Mesenchymal stem cell (in vitro differentiated cells and primary cell): ENCODE data around the gene POLDIP3.

Source experiments
- DNase-seq: peaks from one replicate; pipeline ENCODE4 v3.0.0-alpha.2; 2013
- H2AFZ ChIP-seq: one replicate; pipeline ENCODE4 v1.6.1; 2013; ENCODE audit warnings: low read depth, mild to moderate bottlenecking, control low read depth, inconsistent platforms, low read length, moderate library complexity
- H2AK5ac ChIP-seq: 2 replicates; pipeline ENCODE4 v1.6.1; 2013; ENCODE audit warnings: low read length, moderate library complexity, mild to moderate bottlenecking, inconsistent platforms; ENCODE audit not compliant: severe bottlenecking
- H2BK120ac ChIP-seq: one replicate; pipeline ENCODE4 v1.6.1; 2013; ENCODE audit warnings: low read depth, mild to moderate bottlenecking, inconsistent platforms, low read length, moderate library complexity
- H2BK12ac ChIP-seq, 2 experiments: one replicate each; pipeline ENCODE4 v1.6.1; 2013; ENCODE audit warnings: inconsistent platforms in 2 of 2, low read length in 2 of 2, mild to moderate bottlenecking in 2 of 2, moderate library complexity in 2 of 2, control low read depth in 1 of 2
- H2BK15ac ChIP-seq: one replicate; pipeline ENCODE4 v1.6.1; 2013; ENCODE audit warnings: mild to moderate bottlenecking, low read depth, inconsistent platforms; ENCODE audit not compliant: poor library complexity, severe bottlenecking
- H2BK5ac ChIP-seq: 2 replicates; pipeline ENCODE4 v1.6.1; 2013; ENCODE audit warnings: low read depth, mild to moderate bottlenecking, low read length, control low read depth, inconsistent platforms; ENCODE audit not compliant: poor library complexity, severe bottlenecking
- H3K14ac ChIP-seq, 2 experiments: one replicate each; pipeline ENCODE4 v1.6.1; 2013; ENCODE audit warnings: inconsistent platforms in 2 of 2, low read length in 2 of 2, control low read depth in 1 of 2, mild to moderate bottlenecking in 1 of 2, moderate library complexity in 1 of 2
- H3K18ac ChIP-seq, 2 experiments: one replicate each; pipeline ENCODE4 v1.6.1; 2013; ENCODE audit warnings: inconsistent platforms in 2 of 2, low read length in 2 of 2, control low read depth in 1 of 2, low read depth in 1 of 2, mild to moderate bottlenecking in 1 of 2
- H3K23ac ChIP-seq, 2 experiments: one replicate each; pipeline ENCODE4 v1.6.1; 2013; ENCODE audit warnings: inconsistent platforms in 2 of 2, low read length in 2 of 2, mild to moderate bottlenecking in 2 of 2, moderate library complexity in 2 of 2, control low read depth in 1 of 2
- H3K27ac ChIP-seq: 2 replicates; pipeline ENCODE4 v1.5.1; 2013; ENCODE audit warnings: mild to moderate bottlenecking, moderate library complexity, low read length, control low read depth, inconsistent platforms; ENCODE audit not compliant: poor library complexity, severe bottlenecking
- H3K27me3 ChIP-seq, 2 experiments: 2 replicates each; pipeline versions ENCODE4 v1.6.1 to v1.7.0; 2013; ENCODE audit warnings: low read length in 2 of 2, mild to moderate bottlenecking in 2 of 2, moderate library complexity in 2 of 2, control low read depth in 1 of 2, inconsistent platforms in 1 of 2; ENCODE audit not compliant: control insufficient read depth in 1 of 2, insufficient read depth in 1 of 2
- H3K36me3 ChIP-seq, 2 experiments: 2 replicates each; pipeline versions ENCODE4 v1.6.1 to v1.7.0; 2013; ENCODE audit warnings: low read length in 2 of 2, control low read depth in 1 of 2, inconsistent platforms in 1 of 2, low read depth in 1 of 2, mild to moderate bottlenecking in 1 of 2; ENCODE audit not compliant: insufficient read depth in 2 of 2, control insufficient read depth in 1 of 2
- H3K4ac ChIP-seq, 2 experiments: one replicate each; pipeline ENCODE4 v1.6.1; 2013; ENCODE audit warnings: inconsistent platforms in 2 of 2, low read length in 2 of 2, mild to moderate bottlenecking in 2 of 2, moderate library complexity in 2 of 2, control low read depth in 1 of 2, low read depth in 1 of 2
- H3K4me1 ChIP-seq: 2 replicates; pipeline ENCODE4 v1.6.1; 2013; ENCODE audit warnings: low read depth, low read length, control low read depth; ENCODE audit not compliant: control insufficient read depth, insufficient read depth
- H3K4me2 ChIP-seq: 2 replicates; pipeline ENCODE4 v1.6.1; 2013; ENCODE audit warnings: low read length, mild to moderate bottlenecking, inconsistent platforms; ENCODE audit not compliant: poor library complexity, severe bottlenecking
- H3K4me3 ChIP-seq, 2 experiments: 2 replicates each; pipeline versions ENCODE4 v1.5.1 to v1.7.0; 2013; ENCODE audit warnings: low read length in 2 of 2, mild to moderate bottlenecking in 2 of 2, control low read depth in 1 of 2, low read depth in 1 of 2; ENCODE audit not compliant: insufficient read depth in 1 of 2
- H3K79me1 ChIP-seq: replicated peaks from 2 replicates; pipeline ENCODE4 v1.6.1; 2013; ENCODE audit warnings: mild to moderate bottlenecking, control low read depth, low read length, inconsistent platforms; ENCODE audit not compliant: poor library complexity, severe bottlenecking
- H3K9ac ChIP-seq: 2 replicates; pipeline ENCODE4 v1.7.0; 2013; ENCODE audit warnings: mild to moderate bottlenecking, low read length, moderate library complexity
- H3K9me3 ChIP-seq: 2 replicates; pipeline ENCODE4 v1.7.0; 2013; ENCODE audit warnings: mild to moderate bottlenecking, low read length; ENCODE audit not compliant: control insufficient read depth
- H4K8ac ChIP-seq: one replicate; pipeline ENCODE4 v1.6.1; 2013; ENCODE audit warnings: inconsistent platforms, mild to moderate bottlenecking, low read length, moderate library complexity
- H4K91ac ChIP-seq: one replicate; pipeline ENCODE4 v1.6.1; 2013; ENCODE audit warnings: mild to moderate bottlenecking, low read length, inconsistent platforms
- WGBS: methylation state at CpG from one replicate; pipeline ENCODE4 v1.1.7; 2013; ENCODE audit warnings: mixed read lengths; 5-methylcytosine and 5-hydroxymethylcytosine counted together

Gene POLDIP3

GRCh38 chr22:42630211-42630610 lies 15.5 kb upstream of the POLDIP3 start:
- 97% methylated on average over 18 of the region's 18 CpGs for WGBS
- DNase-seq, result no peak

DNA sequence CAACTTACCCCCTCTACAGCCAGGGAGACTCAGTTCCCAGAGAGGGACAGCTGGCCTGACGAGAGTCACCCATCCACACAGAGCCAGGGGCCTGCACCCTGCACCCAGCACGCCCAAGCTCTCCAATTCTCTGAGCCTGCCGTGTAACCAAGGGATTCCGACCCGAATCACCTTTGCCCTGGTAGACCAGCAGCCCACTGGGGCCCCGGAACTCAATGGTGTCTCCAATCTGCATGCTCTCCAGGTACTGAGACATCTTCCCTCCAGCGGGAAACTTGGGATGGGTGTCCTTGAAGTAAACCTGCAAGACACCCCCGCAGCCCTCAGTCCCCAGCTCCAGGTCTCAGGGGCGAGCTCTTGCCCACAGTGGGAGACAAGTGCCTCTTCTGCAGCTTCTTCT lies 13.3 kb upstream of the POLDIP3 start:
- Histone ChIP-seq H3K27me3 (no peaks in the 10 kb centered on the region), H3K4ac (no peak overlapping the region), H3K4me2 (no peak overlapping the region), H2BK12ac (no peak overlapping the region), H3K4me1 (peaks cover 33% of the 10 kb centered on the region), H3K27ac (no peak overlapping the region), H3K23ac (no peak overlapping the region), H2AFZ (no peak overlapping the region), H3K4me3 (no peak overlapping the region), H2AK5ac (no peak overlapping the region), H4K8ac (no peak overlapping the region), H3K79me1 (peaks cover 65% of the 10 kb centered on the region), H2BK5ac (no peak overlapping the region), H2BK120ac (no peak overlapping the region), H3K9me3 (no peaks in the 10 kb centered on the region), H3K18ac (no peak overlapping the region), H2BK15ac (no peak overlapping the region), H3K14ac (no peak overlapping the region), H3K9ac (no peak overlapping the region), H3K36me3 (peaks cover 91 to 92% of the 10 kb centered on the region in 2 experiments), H4K91ac (no peak overlapping the region)
- DNase-seq, result no peak
- 98% methylated on average over 9 of the region's 9 CpGs for WGBS

More at GRCh38 chr22:42630211-42630610, 15.5 kb upstream of the POLDIP3 start:
- no peak overlapping the region for H3K4me3 ChIP-seq
- no peak overlapping the region for H3K14ac ChIP-seq
- H3K9ac ChIP-seq, result no peak overlapping the region
- no peak overlapping the region for H3K4me2 ChIP-seq
- no peak overlapping the region for H3K4ac ChIP-seq
- H3K18ac ChIP-seq, result no peak overlapping the region
- no peak overlapping the region for H4K8ac ChIP-seq
- H2BK12ac ChIP-seq, result no peak overlapping the region
- H3K36me3 ChIP-seq, result peaks cover 81 to 83% of the 10 kb centered on the region in 2 experiments
- no peak overlapping the region for H2AK5ac ChIP-seq
- H2BK15ac ChIP-seq, result no peak overlapping the region
- H3K79me1 ChIP-seq, result peaks cover 59% of the 10 kb centered on the region
- H2BK5ac ChIP-seq, result no peak overlapping the region
- no peak overlapping the region for H4K91ac ChIP-seq
- no peak overlapping the region for H2BK120ac ChIP-seq
- H3K9me3 ChIP-seq, result no peaks in the 10 kb centered on the region
- H3K4me1 ChIP-seq, result peaks cover 26% of the 10 kb centered on the region
- no peak overlapping the region for H2AFZ ChIP-seq
- no peak overlapping the region for H3K23ac ChIP-seq
- H3K27me3 ChIP-seq, result no peaks in the 10 kb centered on the region
- no peak overlapping the region for H3K27ac ChIP-seq

- Histone ChIP-seq H3K9me3 (no peaks in the 10 kb centered on the region), H3K9ac (no peak overlapping the region), H2BK120ac (no peak overlapping the region), H2AK5ac (no peak overlapping the region), H2BK12ac (no peak overlapping the region), H3K27me3 (no peaks in the 10 kb centered on the region), H2BK5ac (no peak overlapping the region), H3K79me1 (peaks cover 64% of the 10 kb centered on the region), H3K4ac (no peak overlapping the region), H3K18ac (no peak overlapping the region), H4K8ac (no peak overlapping the region), H3K4me1 (peaks cover 35% of the 10 kb centered on the region), H3K36me3 (peaks cover 91 to 92% of the 10 kb centered on the region in 2 experiments), H3K27ac (no peak overlapping the region), H4K91ac (no peak overlapping the region), H3K23ac (no peak overlapping the region), H3K4me2 (no peak overlapping the region), H2BK15ac (no peak overlapping the region), H2AFZ (no peak overlapping the region), H3K14ac (no peak overlapping the region), H3K4me3 (no peak overlapping the region)
- WGBS, result over 99% methylated on average over 24 of the region's 25 CpGs
- DNase-seq, result no peak
Observed at GRCh38 chr22:42626951-42627625, 12.4 kb upstream of the POLDIP3 start.

GRCh38 chr22:42626431-42626830 lies 11.7 kb upstream of the POLDIP3 start:
- H4K91ac ChIP-seq, result no peak overlapping the region
- H3K4me2 ChIP-seq, result no peak overlapping the region
- H3K36me3 ChIP-seq, result peaks cover 85 to 86% of the 10 kb centered on the region in 2 experiments
- no peak overlapping the region for H3K4ac ChIP-seq
- 93% methylated on average over 5 of the region's 7 CpGs for WGBS
- no peak overlapping the region for H2AK5ac ChIP-seq
- no peak overlapping the region for H2BK15ac ChIP-seq
- H2BK120ac ChIP-seq, result no peak overlapping the region
- H3K79me1 ChIP-seq, result peaks cover 59% of the 10 kb centered on the region
- H2BK12ac ChIP-seq, result no peak overlapping the region
- H3K23ac ChIP-seq, result no peak overlapping the region
- no peak overlapping the region for H2AFZ ChIP-seq
- H3K9me3 ChIP-seq, result no peaks in the 10 kb centered on the region
- no peak overlapping the region for H2BK5ac ChIP-seq
- no peaks in the 10 kb centered on the region for H3K27me3 ChIP-seq
- no peak overlapping the region for H3K14ac ChIP-seq
- no peak overlapping the region for H3K9ac ChIP-seq
- DNase-seq, result no peak
- H3K4me1 ChIP-seq, result peaks cover 35% of the 10 kb centered on the region
- H4K8ac ChIP-seq, result no peak overlapping the region
- no peak overlapping the region for H3K18ac ChIP-seq
- H3K4me3 ChIP-seq, result no peak overlapping the region
- H3K27ac ChIP-seq, result no peak overlapping the region
